Stimulated activated CD8-positive, alpha-beta memory T cell treated with anti-CD3 and anti-CD28 coated beads, Interleukin-15, amount 100 ng/mL, for 48 hours (primary cell): ENCODE measurements around the gene CAMK1D.

Experiments
- DNase-seq, 2 donors: peaks; one replicate each; pipeline ENCODE4 v3.0.0-alpha.2; 2020; ENCODE audit warnings: low read depth in 2 of 2

The CAMK1D gene

GRCh38 chr10:12556039-12556438, 206.7 kb downstream of the CAMK1D start:
- no peak for DNase-seq

- DNase-seq = no peak
Observed at GRCh38 chr10:12559578-12560178, 210.3 kb downstream of the CAMK1D start.

GRCh38 chr10:12561307-12561706, 212.0 kb downstream of the CAMK1D start:
- DNase-seq = no peak

- no peak for DNase-seq
Observed at GRCh38 chr10:12561720-12562119, 212.4 kb downstream of the CAMK1D start.

GRCh38 chr10:12563489-12563888, 214.1 kb downstream of the CAMK1D start:
- no peak for DNase-seq

- DNase-seq = no peak
Observed at GRCh38 chr10:12564173-12564572, 214.8 kb downstream of the CAMK1D start.

- no peak for DNase-seq
Observed at GRCh38 chr10:12566161-12567115, 217.1 kb downstream of the CAMK1D start.

GRCh38 chr10:12568391-12569009, 219.2 kb downstream of the CAMK1D start:
- DNase-seq = no peak

- DNase-seq = no peak
Observed at GRCh38 chr10:12572281-12572680, 222.9 kb downstream of the CAMK1D start.

GRCh38 chr10:12577610-12578009, 228.3 kb downstream of the CAMK1D start:
- DNase-seq = no peak

GRCh38 chr10:12579954-12580858, 230.9 kb downstream of the CAMK1D start:
- no peak for DNase-seq

- no peak for DNase-seq
Observed at GRCh38 chr10:12583891-12584595, 234.7 kb downstream of the CAMK1D start.

- DNase-seq = no peak
Observed at GRCh38 chr10:12586741-12587140, 237.4 kb downstream of the CAMK1D start.

GRCh38 chr10:12587451-12587888, 238.1 kb downstream of the CAMK1D start:
- no peak for DNase-seq

GRCh38 chr10:12588091-12588860, 238.9 kb downstream of the CAMK1D start:
- DNase-seq = no peak

GRCh38 chr10:12589291-12589690, 239.9 kb downstream of the CAMK1D start:
- no peak for DNase-seq

- DNase-seq = no peak
Observed at GRCh38 chr10:12589791-12590190, 240.4 kb downstream of the CAMK1D start.

- DNase-seq = no peak
Observed at GRCh38 chr10:12590675-12591659, 241.6 kb downstream of the CAMK1D start.

GRCh38 chr10:12592967-12593366, 243.6 kb downstream of the CAMK1D start:
- no peak for DNase-seq
